Measurements from ENCODE around the gene EMD. TPM values are rescaled to one million over a fixed set of nuclear protein-coding genes. Genes with fewer than 3 reads are reported as not detected.

EMD gene
- total RNA-seq, 3 donors from 2014 or later: 33.8 to 48.1 (median 45.6) TPM

DNA sequence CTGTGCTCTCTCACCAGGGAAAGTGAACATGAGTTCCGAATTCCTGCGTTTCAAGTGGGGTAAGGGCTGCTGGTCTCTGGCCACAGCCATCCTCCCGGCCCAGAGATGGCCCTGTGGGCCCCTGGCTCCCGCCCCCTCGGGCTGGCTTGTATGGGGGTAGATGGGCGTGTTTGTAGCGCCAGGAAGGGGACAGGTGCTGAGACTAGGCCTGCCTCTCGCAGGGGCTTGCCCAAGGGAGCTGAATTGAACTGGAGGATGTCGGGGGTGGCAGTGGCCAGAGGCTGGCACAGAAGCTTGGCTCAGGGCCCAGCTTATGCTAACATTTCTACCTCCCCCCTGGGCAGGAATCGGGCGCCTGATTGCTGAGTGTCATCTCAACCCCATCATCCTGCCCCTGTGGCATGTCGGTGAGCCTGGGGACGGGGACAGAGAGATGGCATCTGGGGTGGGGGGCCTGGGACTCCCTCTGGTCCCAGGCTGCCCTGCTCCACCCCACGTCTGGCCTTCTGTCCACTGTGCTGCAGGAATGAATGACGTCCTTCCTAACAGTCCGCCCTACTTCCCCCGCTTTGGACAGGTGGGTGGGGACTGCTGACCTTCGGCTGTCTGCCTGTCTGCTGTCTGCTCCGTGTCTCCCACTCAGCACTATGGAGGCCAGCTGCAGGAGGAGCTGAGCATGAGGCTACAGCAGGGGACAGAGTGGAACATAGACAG is 40.8 kb downstream of the EMD start:
- intact Hi-C loops (cut with DNase I; ENCODE audit: low total_unique reads): no loop called here
- Histone ChIP-seq H3K36me3 (no peaks in the 10 kb centered on the region), H3K4me3 (no peak overlapping the region), H3K27me3 (peaks cover 0 to 17% of the 10 kb centered on the region in 2 donors), H3K9me3 (no peaks in the 10 kb centered on the region), H3K27ac (no peak overlapping the region), H3K4me1 (no peaks in the 10 kb centered on the region)
- no peak for DNase-seq (ENCODE audit: low spot score in 2 of 2)
- no peak for TF ChIP-seq POLR2AphosphoS5 (IDR thresholded peaks at IDR 0.05)
- TF ChIP-seq, protein P1, sequence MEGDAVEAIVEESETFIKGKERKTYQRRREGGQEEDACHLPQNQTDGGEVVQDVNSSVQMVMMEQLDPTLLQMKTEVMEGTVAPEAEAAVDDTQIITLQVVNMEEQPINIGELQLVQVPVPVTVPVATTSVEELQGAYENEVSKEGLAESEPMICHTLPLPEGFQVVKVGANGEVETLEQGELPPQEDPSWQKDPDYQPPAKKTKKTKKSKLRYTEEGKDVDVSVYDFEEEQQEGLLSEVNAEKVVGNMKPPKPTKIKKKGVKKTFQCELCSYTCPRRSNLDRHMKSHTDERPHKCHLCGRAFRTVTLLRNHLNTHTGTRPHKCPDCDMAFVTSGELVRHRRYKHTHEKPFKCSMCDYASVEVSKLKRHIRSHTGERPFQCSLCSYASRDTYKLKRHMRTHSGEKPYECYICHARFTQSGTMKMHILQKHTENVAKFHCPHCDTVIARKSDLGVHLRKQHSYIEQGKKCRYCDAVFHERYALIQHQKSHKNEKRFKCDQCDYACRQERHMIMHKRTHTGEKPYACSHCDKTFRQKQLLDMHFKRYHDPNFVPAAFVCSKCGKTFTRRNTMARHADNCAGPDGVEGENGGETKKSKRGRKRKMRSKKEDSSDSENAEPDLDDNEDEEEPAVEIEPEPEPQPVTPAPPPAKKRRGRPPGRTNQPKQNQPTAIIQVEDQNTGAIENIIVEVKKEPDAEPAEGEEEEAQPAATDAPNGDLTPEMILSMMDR (IDR thresholded peaks at IDR 0.05): no peak
- TF ChIP-seq POLR2A (IDR thresholded peaks at IDR 0.05): no peak

DNA sequence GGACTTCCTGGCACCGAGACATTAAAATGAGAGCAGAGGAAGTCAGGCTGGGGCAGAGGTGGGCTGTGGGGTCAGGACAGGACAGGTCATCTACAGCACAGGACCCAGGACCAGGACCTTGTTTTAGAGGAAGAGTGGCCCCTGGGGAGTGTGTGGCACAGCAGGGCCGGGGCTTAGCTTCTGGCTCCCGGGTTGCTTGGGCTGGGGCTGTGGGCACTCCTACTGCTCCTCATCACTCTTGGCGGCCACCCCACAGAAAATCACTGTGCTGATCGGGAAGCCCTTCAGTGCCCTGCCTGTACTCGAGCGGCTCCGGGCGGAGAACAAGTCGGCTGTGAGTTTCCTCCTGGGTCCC is 41.3 kb downstream of the EMD start:
- H3K27me3 ChIP-seq: peaks cover 0 to 17% of the 10 kb centered on the region in 2 donors
- no peak for TF ChIP-seq POLR2A (IDR thresholded peaks at IDR 0.05)
- TF ChIP-seq, protein P1 (IDR thresholded peaks at IDR 0.05): no peak
- no peaks in the 10 kb centered on the region for H3K9me3 ChIP-seq
- no peak for DNase-seq (ENCODE audit: low spot score in 2 of 2)
- H3K4me3 ChIP-seq: no peak overlapping the region
- intact Hi-C loops (cut with DNase I; ENCODE audit: low total_unique reads): no loop called here
- no peak overlapping the region for H3K27ac ChIP-seq
- H3K4me1 ChIP-seq: no peaks in the 10 kb centered on the region
- no peaks in the 10 kb centered on the region for H3K36me3 ChIP-seq

DNA sequence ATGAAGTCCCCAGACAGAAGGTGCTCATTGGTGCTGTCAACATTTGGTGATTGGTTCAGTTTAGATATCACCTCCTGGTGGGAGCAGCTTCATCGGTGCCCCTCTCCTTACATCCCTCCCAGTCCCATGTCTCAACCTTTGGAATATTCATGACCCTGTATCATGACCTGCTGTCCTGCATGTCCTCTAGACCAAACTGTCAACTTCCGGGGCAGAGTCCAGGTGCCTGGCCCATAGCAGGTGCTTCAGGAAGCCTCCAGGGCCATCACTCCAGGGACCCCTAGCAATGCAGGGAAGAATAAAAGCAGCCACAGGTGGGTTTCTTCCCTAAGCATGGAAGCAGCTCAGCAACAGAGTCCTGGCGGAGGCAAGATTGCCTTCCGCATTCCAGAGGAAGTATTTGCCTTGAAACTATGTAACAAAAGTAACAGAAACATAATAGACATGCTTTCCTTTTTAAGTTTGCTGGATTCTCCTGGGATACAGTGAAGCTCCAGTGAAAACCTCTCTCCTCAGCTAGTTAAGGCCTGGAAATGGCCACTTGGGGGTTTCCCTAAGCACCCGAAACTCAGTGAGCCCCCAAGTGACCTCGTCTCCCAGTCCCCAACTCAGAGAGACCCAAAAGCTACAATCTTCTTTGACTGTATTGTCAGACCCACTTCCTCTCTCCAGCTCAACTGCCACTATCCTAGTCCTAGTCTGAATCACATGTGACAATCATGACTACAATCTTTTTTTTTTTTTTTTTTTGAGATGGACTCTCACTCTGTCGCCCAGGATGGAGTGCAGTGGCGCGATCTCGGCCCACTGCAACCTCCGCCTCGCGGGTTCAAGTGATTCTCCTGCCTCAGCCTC is 48.0 kb downstream of the EMD start:
- Histone ChIP-seq H3K4me3 (no peak overlapping the region), H3K27me3 (peaks cover 0 to 6% of the 10 kb centered on the region in 2 donors), H3K9me3 (no peaks in the 10 kb centered on the region), H3K27ac (peak overlapping the region in 1 of 2 donors; percentile 7), H3K4me1 (no peaks in the 10 kb centered on the region), H3K36me3 (no peaks in the 10 kb centered on the region)
- no peak for DNase-seq (ENCODE audit: low spot score in 2 of 2)
- no peak for TF ChIP-seq POLR2AphosphoS5 (IDR thresholded peaks at IDR 0.05)
- TF ChIP-seq, protein P1 (IDR thresholded peaks at IDR 0.05): no peak
- TF ChIP-seq POLR2A (IDR thresholded peaks at IDR 0.05): no peak
- intact Hi-C loops (cut with DNase I; ENCODE audit: low total_unique reads): no loop called here

DNA sequence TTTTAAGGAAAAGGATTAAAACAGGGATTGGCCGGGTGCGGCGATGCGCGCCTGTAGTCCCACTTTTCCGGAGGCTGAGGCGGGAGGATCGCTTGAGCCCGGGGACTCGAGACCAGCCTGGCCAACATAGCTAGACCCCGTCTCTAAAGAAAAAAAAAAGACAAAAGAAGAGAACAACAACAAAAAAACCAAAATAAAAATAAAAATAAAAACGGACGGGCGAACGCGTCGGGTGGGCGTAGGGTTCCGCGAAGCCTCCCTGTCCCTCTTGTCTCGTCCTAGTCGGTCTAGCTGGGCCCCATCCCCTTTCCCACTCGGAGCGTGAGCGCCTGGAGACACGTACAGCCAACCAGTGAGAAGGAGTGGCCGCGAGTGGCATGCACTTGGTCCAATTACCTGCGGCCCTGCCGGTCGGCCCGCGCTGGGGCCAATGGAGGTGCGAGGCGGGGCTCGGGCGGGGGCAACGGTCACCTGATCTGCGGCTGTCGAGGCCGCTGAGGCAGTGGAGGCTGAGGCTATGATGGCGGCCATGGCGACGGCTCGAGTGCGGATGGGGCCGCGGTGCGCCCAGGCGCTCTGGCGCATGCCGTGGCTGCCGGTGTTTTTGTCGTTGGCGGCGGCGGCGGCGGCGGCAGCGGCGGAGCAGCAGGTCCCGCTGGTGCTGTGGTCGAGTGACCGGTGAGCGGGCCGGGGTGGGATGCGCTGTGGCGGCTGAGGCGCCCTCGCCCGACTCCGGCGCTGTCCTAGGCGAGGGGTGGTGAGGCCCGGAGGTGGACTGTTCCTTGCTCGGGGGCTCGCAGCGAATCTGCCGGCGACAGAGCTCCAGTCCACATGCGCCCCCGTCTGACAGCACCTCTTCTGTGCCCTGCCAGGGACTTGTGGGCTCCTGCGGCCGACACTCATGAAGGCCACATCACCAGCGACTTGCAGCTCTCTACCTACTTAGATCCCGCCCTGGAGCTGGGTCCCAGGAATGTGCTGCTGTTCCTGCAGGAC is 49.4 kb downstream of the EMD start, which contains the start of gene ATP6AP1:
Gene ATP6AP1, plus strand, starts transcription at position 502 of the 996 bp plus-strand sequence. Its CDS starts 16 bp downstream, at position 518.
- Histone ChIP-seq H3K27me3 (peaks cover 0 to 17% of the 10 kb centered on the region in 2 donors), H3K27ac (peak within 1 kb of the TSS; percentile 82 to 88), H3K4me3 (peak within 1 kb of the TSS; percentile 71 to 83 (median 72)), H3K4me1 (no peaks in the 10 kb centered on the region), H3K36me3 (no peaks in the 10 kb centered on the region), H3K9me3 (no peaks in the 10 kb centered on the region)
- intact Hi-C loops (cut with DNase I; ENCODE audit: low total_unique reads): no loop called here
- TF ChIP-seq POLR2AphosphoS5 (IDR thresholded peaks at IDR 0.05): peak; percentile 66 to 84 (median 79)
- TF ChIP-seq, protein P1 (IDR thresholded peaks at IDR 0.05): no peak
- peak; percentile 33 for TF ChIP-seq POLR2A (IDR thresholded peaks at IDR 0.05)
- DNase-seq (ENCODE audit: low spot score in 2 of 2): peak; percentile 91 to 92
